ENCODE measurements around the gene TMEM154.

- no peak for TF ChIP-seq CTCF (IDR thresholded peaks at IDR 0.05)
- no peak for TF ChIP-seq POLR2A (IDR thresholded peaks at IDR 0.05)
- TF ChIP-seq POLR2AphosphoS5 (IDR thresholded peaks at IDR 0.05) = no peak
These were observed 2.7 kb downstream of the TMEM154 start for GRCh38 chr4:152677117-152677516.

Data from transverse colon (tissue), 4 donors.